Keratinocyte (primary cell): ENCODE measurements around the gene EXOC3L2. TPM values are rescaled to one million over a fixed set of nuclear protein-coding genes. Genes with fewer than 3 reads are reported as not detected.

ENCODE experiments used
- DNase-seq: peaks from one replicate; pipeline ENCODE4 v3.0.0-alpha.2; 2011; ENCODE audit warnings: low read depth, missing footprints, low spot score
- FAIRE-seq: peaks from 2 replicates; lab custom pipeline; 2011; peaks lifted over from hg19 to GRCh38; lab: Jason Lieb, UNC
- H2AFZ ChIP-seq: 2 replicates; pipeline ENCODE4 v1.6.0; 2012; ENCODE audit warnings: low read length, control low read depth, inconsistent platforms; ENCODE audit not compliant: control insufficient read depth
- H3K27ac ChIP-seq: 2 replicates; pipeline ENCODE4 v1.5.1; 2011; ENCODE audit warnings: low read length; ENCODE audit not compliant: control insufficient read depth, insufficient read depth
- H3K27me3 ChIP-seq: 3 replicates; pipeline ENCODE4 v1.6.0; 2011; ENCODE audit warnings: low read length; ENCODE audit not compliant: control insufficient read depth, insufficient read depth; ENCODE audit errors: extremely low read depth
- H3K36me3 ChIP-seq, 2 experiments: 2 replicates in 1 of 2; 3 replicates in 1 of 2; pipeline ENCODE4 v1.5.1; 2011; ENCODE audit warnings: low read length in 2 of 2, mild to moderate bottlenecking in 1 of 2; ENCODE audit not compliant: control insufficient read depth in 2 of 2, insufficient read depth in 2 of 2; ENCODE audit errors: extremely low read depth in 1 of 2
- H3K4me1 ChIP-seq: 3 replicates; pipeline ENCODE4 v1.5.1; 2011; ENCODE audit warnings: low read length; ENCODE audit not compliant: control insufficient read depth, insufficient read depth; ENCODE audit errors: extremely low read depth
- H3K4me2 ChIP-seq: 3 replicates; pipeline ENCODE4 v1.6.0; 2011; ENCODE audit warnings: low read depth, low read length; ENCODE audit not compliant: control insufficient read depth, insufficient read depth; ENCODE audit errors: extremely low read depth
- H3K4me3 ChIP-seq, 3 experiments: fragments of 200-600 bp in 1 of 3; sonication (generic) in 1 of 3; 2 replicates in 2 of 3; 3 replicates in 1 of 3; pipeline ENCODE4 v1.5.1; 2011 to 2016; ENCODE audit warnings: low read length in 3 of 3, mild to moderate bottlenecking in 3 of 3, control low read depth in 2 of 3, inconsistent platforms in 1 of 3, low read depth in 1 of 3, mixed read lengths in 1 of 3, mixed run types in 1 of 3, moderate library complexity in 1 of 3; ENCODE audit not compliant: control insufficient read depth in 2 of 3, insufficient read depth in 2 of 3; ENCODE audit errors: extremely low read depth in 1 of 3
- H3K79me2 ChIP-seq: 2 replicates; pipeline ENCODE4 v1.6.0; 2012; ENCODE audit warnings: low read length; ENCODE audit not compliant: control insufficient read depth, insufficient read depth
- H3K9ac ChIP-seq: 3 replicates; pipeline ENCODE4 v1.6.0; 2011; ENCODE audit warnings: low read length; ENCODE audit not compliant: control insufficient read depth, insufficient read depth; ENCODE audit errors: extremely low read depth
- H3K9me1 ChIP-seq: 3 replicates; pipeline ENCODE4 v1.6.0; 2011; ENCODE audit warnings: low read length; ENCODE audit not compliant: control insufficient read depth, insufficient read depth; ENCODE audit errors: extremely low read depth
- H3K9me3 ChIP-seq: 2 replicates; pipeline ENCODE4 v1.5.1; 2012; ENCODE audit warnings: low read depth, low read length; ENCODE audit not compliant: control insufficient read depth
- H4K20me1 ChIP-seq: 3 replicates; pipeline ENCODE4 v1.6.0; 2011; ENCODE audit warnings: low read length; ENCODE audit not compliant: control insufficient read depth, insufficient read depth; ENCODE audit errors: extremely low read depth
- CTCF ChIP-seq, 3 experiments: IDR thresholded peaks in 1 of 3; conservative IDR thresholded peaks in 1 of 3; optimal IDR thresholded peaks in 1 of 3; 2 replicates in 2 of 3; 3 replicates in 1 of 3; pipeline versions ENCODE3 to v1.5.1; 2011; ENCODE audit warnings: low read length in 3 of 3, mild to moderate bottlenecking in 3 of 3, moderate library complexity in 2 of 3, control low read depth in 1 of 3, inconsistent platforms in 1 of 3; ENCODE audit not compliant: insufficient read depth in 2 of 3; ENCODE audit errors: extremely low read depth in 1 of 3
- EZH2 ChIP-seq: IDR thresholded peaks from one replicate; pipeline ENCODE4 v1.6.1; 2012; ENCODE audit warnings: inconsistent platforms, mild to moderate bottlenecking, low read length, moderate library complexity
- dilution Hi-C: fragments of 300-500 bp; cut with MboI; formaldehyde crosslinking; loops from one replicate; pipeline ENCODE4 v1.7.0; 2020; ENCODE audit warnings: low sequenced_read_pairs; ENCODE audit not compliant: extremely low pct_ligation_motif_present
- polyA plus RNA-seq, 5 experiments: library from polyadenylated mRNA; depleted of rRNA in 3 of 5; stranded (reverse) in 3 of 5; stranded (forward) in 1 of 5; unstranded in 1 of 5; fragments of >200 nt; gene quantifications; 1 replicate in 1 of 5; 2 replicates in 3 of 5; 3 replicates in 1 of 5; pipeline versions ENCODE4 v1.2.1 to v1.2.3, GENCODE V29; 2011 to 2012; ENCODE audit warnings: missing spikeins in 2 of 5, low read depth in 1 of 5, low replicate concordance in 1 of 5

EXOC3L2 gene
- polyA plus RNA-seq, 1 donor (not counting 4 experiments of a cell fraction or from before 2014, with no cell fraction given) = 0.08 TPM

DNA sequence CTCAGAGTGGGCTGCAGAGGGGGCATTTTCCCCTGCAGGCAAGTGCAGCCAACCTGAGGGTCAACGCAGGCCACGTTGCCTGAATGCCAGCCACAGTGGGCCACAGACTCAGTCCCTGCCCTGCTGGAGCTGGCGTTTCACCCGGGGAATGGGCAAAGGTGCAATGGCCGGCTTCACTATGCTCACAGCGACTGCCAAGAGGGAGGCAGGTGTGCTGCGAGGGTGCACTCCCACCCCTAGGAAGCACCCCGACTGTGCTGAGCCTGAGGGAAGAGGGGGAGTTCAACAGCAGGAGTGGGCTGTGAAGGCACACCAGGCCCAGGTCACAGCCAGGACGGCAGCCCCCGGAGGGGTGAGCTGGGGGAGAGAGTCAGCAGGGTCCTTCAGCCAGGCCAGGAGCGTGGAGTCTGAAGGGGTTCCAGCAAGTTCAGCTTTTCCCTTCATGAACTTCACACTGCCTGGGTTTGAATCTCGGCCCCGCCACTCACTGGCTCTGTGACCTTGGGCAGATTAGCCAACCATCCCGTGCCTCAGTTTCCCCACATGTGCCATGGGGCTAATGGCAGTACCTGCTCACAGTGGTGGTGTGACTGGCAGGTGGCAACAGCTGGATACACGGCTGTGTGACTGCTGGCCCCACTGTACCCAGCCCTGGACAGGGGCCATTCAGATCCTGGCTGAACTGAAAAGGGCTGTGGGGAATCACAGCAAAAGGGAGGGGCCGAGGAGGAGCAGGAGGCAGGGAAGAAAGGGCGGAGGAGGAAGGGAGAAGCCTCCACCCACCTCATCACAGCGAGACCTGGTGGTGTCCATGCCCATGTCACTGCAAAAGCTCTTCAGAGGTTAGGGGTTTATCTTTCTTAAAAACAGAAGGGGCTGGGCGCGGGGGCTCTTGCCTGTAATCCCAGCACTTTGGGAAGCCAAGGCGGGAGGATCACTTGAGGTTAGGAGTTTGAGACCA, 74.8 kb downstream of the EXOC3L2 start:
- no peaks in the 10 kb centered on the region for H3K27me3 ChIP-seq
- no peaks in the 10 kb centered on the region for H4K20me1 ChIP-seq
- H2AFZ ChIP-seq = no peak overlapping the region
- DNase-seq = no peak
- no peaks in the 10 kb centered on the region for H3K36me3 ChIP-seq
- no peaks in the 10 kb centered on the region for H3K9me3 ChIP-seq
- no peak for TF ChIP-seq EZH2
- H3K27ac ChIP-seq = no peak overlapping the region
- H3K79me2 ChIP-seq = no peaks in the 10 kb centered on the region
- no peak for FAIRE-seq
- H3K4me1 ChIP-seq = peaks cover 6% of the 10 kb centered on the region
- H3K4me2 ChIP-seq = no peak overlapping the region
- dilution Hi-C loops = no loop called here
- no peak overlapping the region for H3K4me3 ChIP-seq
- no peak overlapping the region for H3K9ac ChIP-seq
- H3K9me1 ChIP-seq = no peaks in the 10 kb centered on the region

- Histone ChIP-seq H3K4me2 (no peak overlapping the region), H3K36me3 (no peaks in the 10 kb centered on the region), H3K79me2 (no peaks in the 10 kb centered on the region), H3K9ac (no peak overlapping the region), H2AFZ (no peak overlapping the region), H3K9me1 (no peaks in the 10 kb centered on the region), H3K27ac (no peak overlapping the region), H3K4me3 (no peak overlapping the region), H3K9me3 (no peaks in the 10 kb centered on the region), H3K4me1 (peaks cover 9% of the 10 kb centered on the region), H4K20me1 (no peaks in the 10 kb centered on the region), H3K27me3 (no peaks in the 10 kb centered on the region)
- dilution Hi-C loops = no loop called here
- FAIRE-seq (no peak), DNase-seq (no peak)
- no peak for TF ChIP-seq CTCF (optimal IDR thresholded peaks at IDR 0.05 in 1 of 3, IDR thresholded peaks at IDR 0.05 in 1 of 3, conservative IDR thresholded peaks at IDR 0.05 in 1 of 3; ENCODE audit: extremely low read depth in 1 of 3, insufficient read depth in 2 of 3, low read length in 3 of 3)
- TF ChIP-seq EZH2 = no peak
Observed at GRCh38 chr19:45169602-45170001, 75.6 kb downstream of the EXOC3L2 start.
